Measurements from ENCODE around the gene MTMR6. TPM values are rescaled to one million over a fixed set of nuclear protein-coding genes. Genes with fewer than 3 reads are reported as not detected.

MTMR6 gene
- total and polyA plus RNA-seq, 4 donors, result 5.5 to 23.4 (median 17.8) TPM

GRCh38 chr13:25244123-25244522, 43.2 kb downstream of the MTMR6 start:
- H3K4me3 ChIP-seq, result no peak overlapping the region
- H3K4me1 ChIP-seq (ENCODE audit: control insufficient read depth in 5 of 5, insufficient read depth in 5 of 5, low read length in 5 of 5), result no peaks in the 10 kb centered on the region
- H3K27me3 ChIP-seq (ENCODE audit: control insufficient read depth in 3 of 3, insufficient read depth in 3 of 3, low read length in 2 of 3), result no peaks in the 10 kb centered on the region
- TF ChIP-seq, protein P1, sequence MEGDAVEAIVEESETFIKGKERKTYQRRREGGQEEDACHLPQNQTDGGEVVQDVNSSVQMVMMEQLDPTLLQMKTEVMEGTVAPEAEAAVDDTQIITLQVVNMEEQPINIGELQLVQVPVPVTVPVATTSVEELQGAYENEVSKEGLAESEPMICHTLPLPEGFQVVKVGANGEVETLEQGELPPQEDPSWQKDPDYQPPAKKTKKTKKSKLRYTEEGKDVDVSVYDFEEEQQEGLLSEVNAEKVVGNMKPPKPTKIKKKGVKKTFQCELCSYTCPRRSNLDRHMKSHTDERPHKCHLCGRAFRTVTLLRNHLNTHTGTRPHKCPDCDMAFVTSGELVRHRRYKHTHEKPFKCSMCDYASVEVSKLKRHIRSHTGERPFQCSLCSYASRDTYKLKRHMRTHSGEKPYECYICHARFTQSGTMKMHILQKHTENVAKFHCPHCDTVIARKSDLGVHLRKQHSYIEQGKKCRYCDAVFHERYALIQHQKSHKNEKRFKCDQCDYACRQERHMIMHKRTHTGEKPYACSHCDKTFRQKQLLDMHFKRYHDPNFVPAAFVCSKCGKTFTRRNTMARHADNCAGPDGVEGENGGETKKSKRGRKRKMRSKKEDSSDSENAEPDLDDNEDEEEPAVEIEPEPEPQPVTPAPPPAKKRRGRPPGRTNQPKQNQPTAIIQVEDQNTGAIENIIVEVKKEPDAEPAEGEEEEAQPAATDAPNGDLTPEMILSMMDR (IDR thresholded peaks at IDR 0.05; ENCODE audit: control extremely low read depth, extremely low read depth), result no peak
- H3K27ac ChIP-seq (ENCODE audit: low read depth in 1 of 2, low read length in 1 of 2), result no peak overlapping the region
- DNase-seq (no peak), ATAC-seq (ENCODE audit: insufficient read depth, low FRiP score) (no peak)
- peaks cover 0 to 2% (median 0%) of the 10 kb centered on the region in 4 donors for H3K9me3 ChIP-seq (ENCODE audit: control insufficient read depth in 4 of 4, insufficient read depth in 3 of 4, low read length in 3 of 4)
- WGBS, 2 donors, result 97 to 99% methylated on average over 6 of the region's 6 CpGs
- H3K9ac ChIP-seq (ENCODE audit: insufficient read depth in 1 of 2, low read length in 2 of 2), result no peak overlapping the region
- peaks cover 0 to 6% (median 0%) of the 10 kb centered on the region in 4 donors for H3K36me3 ChIP-seq (ENCODE audit: control insufficient read depth in 4 of 4, insufficient read depth in 4 of 4, low read length in 4 of 4)

DNA sequence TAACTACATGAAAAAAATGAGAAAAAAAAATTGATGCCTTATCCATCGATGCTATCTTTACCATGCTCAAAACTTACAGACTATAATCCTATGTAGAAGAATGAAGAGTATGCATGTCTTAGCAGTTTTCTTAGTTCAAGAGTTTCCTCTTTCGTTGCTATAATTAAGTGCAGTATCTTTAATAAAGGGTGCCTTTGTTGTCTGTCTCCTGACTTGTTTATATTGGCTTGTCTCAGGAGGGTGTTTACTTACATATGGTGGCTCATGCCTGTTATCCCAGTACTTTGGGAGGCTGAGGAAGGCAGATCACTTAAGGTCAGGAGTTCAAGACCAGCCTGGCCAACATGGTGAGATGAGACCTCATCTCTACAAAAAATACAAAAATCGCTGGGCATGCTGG, 44.3 kb downstream of the MTMR6 start:
- Histone ChIP-seq H3K36me3 (ENCODE audit: control insufficient read depth in 4 of 4, insufficient read depth in 4 of 4, low read length in 4 of 4) (peaks cover 0 to 6% (median 0%) of the 10 kb centered on the region in 4 donors), H3K27ac (ENCODE audit: low read depth in 1 of 2, low read length in 1 of 2) (no peak overlapping the region), H3K4me3 (no peak overlapping the region), H3K27me3 (ENCODE audit: control insufficient read depth in 3 of 3, insufficient read depth in 3 of 3, low read length in 2 of 3) (no peaks in the 10 kb centered on the region), H3K9me3 (ENCODE audit: control insufficient read depth in 4 of 4, insufficient read depth in 3 of 4, low read length in 3 of 4) (peaks cover 0 to 2% (median 0%) of the 10 kb centered on the region in 4 donors), H3K4me1 (ENCODE audit: control insufficient read depth in 5 of 5, insufficient read depth in 5 of 5, low read length in 5 of 5) (no peaks in the 10 kb centered on the region), H3K9ac (ENCODE audit: insufficient read depth in 1 of 2, low read length in 2 of 2) (no peak overlapping the region)
- ATAC-seq (ENCODE audit: insufficient read depth, low FRiP score), result no peak
- no peak for DNase-seq
- WGBS, 2 donors, result 81 to 89% methylated on average over 3 of the region's 3 CpGs
- TF ChIP-seq, protein P1 (IDR thresholded peaks at IDR 0.05; ENCODE audit: control extremely low read depth, extremely low read depth), result no peak

DNA sequence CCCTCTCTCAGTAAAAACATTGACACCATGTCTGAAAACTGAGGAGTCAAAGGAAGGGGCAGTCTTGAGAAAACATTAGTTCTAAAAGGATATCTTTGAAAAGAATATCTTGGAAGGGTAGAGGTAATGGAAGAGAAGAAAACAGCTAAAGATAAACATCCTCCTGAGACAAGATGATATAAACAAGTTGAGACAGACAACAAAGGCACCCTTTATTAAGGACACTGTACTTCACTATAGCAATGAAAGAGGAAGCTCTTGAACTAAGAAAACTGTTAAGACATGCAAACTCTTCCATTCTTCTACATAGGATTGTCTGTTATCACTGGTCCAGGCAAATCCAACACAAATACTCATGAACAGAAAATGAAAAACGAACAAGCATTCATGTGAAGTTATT, 46.3 kb downstream of the MTMR6 start:
- ATAC-seq (ENCODE audit: insufficient read depth, low FRiP score) (no peak), DNase-seq (no peak)
- Histone ChIP-seq H3K27me3 (ENCODE audit: control insufficient read depth in 3 of 3, insufficient read depth in 3 of 3, low read length in 2 of 3) (no peaks in the 10 kb centered on the region), H3K36me3 (ENCODE audit: control insufficient read depth in 4 of 4, insufficient read depth in 4 of 4, low read length in 4 of 4) (peaks cover 0 to 6% (median 0%) of the 10 kb centered on the region in 4 donors), H3K4me3 (no peak overlapping the region), H3K9ac (ENCODE audit: insufficient read depth in 1 of 2, low read length in 2 of 2) (no peak overlapping the region), H3K27ac (ENCODE audit: low read depth in 1 of 2, low read length in 1 of 2) (no peak overlapping the region), H3K4me1 (ENCODE audit: control insufficient read depth in 5 of 5, insufficient read depth in 5 of 5, low read length in 5 of 5) (no peaks in the 10 kb centered on the region), H3K9me3 (ENCODE audit: control insufficient read depth in 4 of 4, insufficient read depth in 3 of 4, low read length in 3 of 4) (peaks cover 0 to 2% (median 0%) of the 10 kb centered on the region in 4 donors)
- WGBS, 2 donors, result 0% methylated on average over 1 of the region's 1 CpG
- TF ChIP-seq, protein P1 (IDR thresholded peaks at IDR 0.05; ENCODE audit: control extremely low read depth, extremely low read depth), result no peak

- Histone ChIP-seq H3K4me1 (ENCODE audit: control insufficient read depth in 5 of 5, insufficient read depth in 5 of 5, low read length in 5 of 5) (no peaks in the 10 kb centered on the region), H3K27ac (ENCODE audit: low read depth in 1 of 2, low read length in 1 of 2) (no peak overlapping the region), H3K4me3 (no peak overlapping the region), H3K9me3 (ENCODE audit: control insufficient read depth in 4 of 4, insufficient read depth in 3 of 4, low read length in 3 of 4) (no peaks in the 10 kb centered on the region), H3K9ac (ENCODE audit: insufficient read depth in 1 of 2, low read length in 2 of 2) (no peak overlapping the region), H3K27me3 (ENCODE audit: control insufficient read depth in 3 of 3, insufficient read depth in 3 of 3, low read length in 2 of 3) (no peaks in the 10 kb centered on the region), H3K36me3 (ENCODE audit: control insufficient read depth in 4 of 4, insufficient read depth in 4 of 4, low read length in 4 of 4) (no peaks in the 10 kb centered on the region)
- TF ChIP-seq, protein P1 (IDR thresholded peaks at IDR 0.05; ENCODE audit: control extremely low read depth, extremely low read depth), result no peak
- DNase-seq, result no peak
- WGBS, 2 donors, result 59 to 78% methylated on average over 2 of the region's 2 CpGs
- no peak for ATAC-seq (ENCODE audit: insufficient read depth, low FRiP score)
These were observed 50.2 kb downstream of the MTMR6 start for GRCh38 chr13:25237083-25237482.
